ENCODE results near the gene ANKRD34B. TPM values are rescaled to one million over a fixed set of nuclear protein-coding genes. Genes with fewer than 3 reads are reported as not detected.

The ANKRD34B gene
- total RNA-seq, 1 donor from 2014 or later = 1.5 TPM

DNA sequence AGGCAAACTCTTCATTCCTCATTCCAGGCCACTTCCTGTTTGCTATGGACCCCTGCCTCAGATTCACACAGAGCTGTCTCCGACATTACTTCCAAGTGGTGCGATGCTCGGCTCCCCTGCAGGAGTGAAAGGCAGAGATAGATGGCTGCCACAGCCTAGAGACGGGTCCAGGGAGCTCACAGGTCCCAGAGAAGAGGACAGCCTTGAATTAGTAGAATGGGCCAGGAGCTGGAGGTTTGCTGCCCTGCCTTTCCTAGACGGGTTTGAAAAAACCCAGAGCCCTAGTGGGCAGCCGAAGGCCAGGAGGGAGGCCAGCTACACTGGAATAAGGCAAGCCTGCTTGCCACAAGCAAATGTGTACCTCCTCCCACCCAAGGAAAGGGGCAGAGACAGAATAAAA lies 1.8 kb downstream of the ANKRD34B start:
- no peak for DNase-seq (ENCODE audit: low read depth)
- H3K4me3 ChIP-seq (ENCODE audit: low read depth, low read length) = no peak overlapping the region
- TF ChIP-seq CTCF (IDR thresholded peaks at IDR 0.05; ENCODE audit: insufficient read depth, low read length, poor library complexity, severe bottlenecking) = no peak
- H3K36me3 ChIP-seq (ENCODE audit: control insufficient read depth, insufficient read depth, low read length) = no peaks in the 10 kb centered on the region
- H3K27me3 ChIP-seq (ENCODE audit: control insufficient read depth, insufficient read depth, low read length) = peaks cover 21% of the 10 kb centered on the region

DNA sequence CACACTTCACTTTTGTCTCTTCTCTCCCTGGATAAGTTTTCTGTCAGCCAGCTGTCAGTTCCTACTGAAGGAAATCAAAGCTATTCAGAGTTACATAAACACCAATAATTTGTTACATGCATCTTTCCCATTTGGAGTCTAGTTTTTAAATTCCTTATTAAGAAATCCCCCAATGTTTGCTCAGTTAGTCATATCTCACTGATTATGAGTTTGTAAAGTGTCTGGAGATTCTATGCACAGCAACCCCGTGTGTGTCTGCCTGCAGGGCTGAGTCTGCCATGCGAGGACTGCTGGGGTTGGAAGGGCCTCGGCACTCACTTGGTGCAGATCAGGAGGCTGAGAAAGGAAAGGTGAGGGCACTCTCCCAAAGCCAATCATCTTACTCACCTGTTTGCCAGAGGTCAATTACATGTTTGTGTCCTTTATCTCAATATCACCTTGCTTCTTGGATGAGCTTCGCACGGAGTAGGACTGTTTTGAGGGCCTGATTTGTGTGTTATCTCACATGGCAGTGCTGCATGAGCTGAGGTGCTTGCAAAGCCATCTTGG lies 3.3 kb downstream of the ANKRD34B start:
- TF ChIP-seq CTCF (IDR thresholded peaks at IDR 0.05; ENCODE audit: insufficient read depth, low read length, poor library complexity, severe bottlenecking) = no peak
- Histone ChIP-seq H3K27me3 (ENCODE audit: control insufficient read depth, insufficient read depth, low read length) (peaks cover 21% of the 10 kb centered on the region), H3K4me3 (ENCODE audit: low read depth, low read length) (no peak overlapping the region), H3K36me3 (ENCODE audit: control insufficient read depth, insufficient read depth, low read length) (no peaks in the 10 kb centered on the region)
- no peak for DNase-seq (ENCODE audit: low read depth)

DNA sequence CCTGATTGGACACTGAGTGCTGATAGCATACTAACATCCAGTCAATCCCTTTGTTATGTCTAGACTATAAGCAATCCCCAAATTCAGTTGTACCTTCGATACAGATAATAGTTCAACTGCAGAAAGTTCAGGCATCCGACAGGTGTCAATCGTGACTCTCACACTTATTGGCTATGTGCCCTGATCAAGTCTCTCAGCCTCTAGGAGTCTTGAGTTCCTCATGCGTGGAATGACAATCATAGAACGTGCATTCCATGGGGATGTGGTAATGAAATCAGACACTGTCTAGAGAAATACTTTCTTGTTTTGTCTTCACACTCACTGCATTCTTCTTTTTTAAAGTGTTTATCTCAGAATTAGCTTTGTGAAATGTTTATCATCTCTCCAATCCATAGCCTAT lies 4.8 kb downstream of the ANKRD34B start:
- peak; percentile 45 for DNase-seq (ENCODE audit: low read depth)
- Histone ChIP-seq H3K27me3 (ENCODE audit: control insufficient read depth, insufficient read depth, low read length) (peaks cover 18% of the 10 kb centered on the region), H3K36me3 (ENCODE audit: control insufficient read depth, insufficient read depth, low read length) (no peaks in the 10 kb centered on the region), H3K4me3 (ENCODE audit: low read depth, low read length) (no peak overlapping the region)
- TF ChIP-seq CTCF (IDR thresholded peaks at IDR 0.05; ENCODE audit: insufficient read depth, low read length, poor library complexity, severe bottlenecking) = no peak

DNA sequence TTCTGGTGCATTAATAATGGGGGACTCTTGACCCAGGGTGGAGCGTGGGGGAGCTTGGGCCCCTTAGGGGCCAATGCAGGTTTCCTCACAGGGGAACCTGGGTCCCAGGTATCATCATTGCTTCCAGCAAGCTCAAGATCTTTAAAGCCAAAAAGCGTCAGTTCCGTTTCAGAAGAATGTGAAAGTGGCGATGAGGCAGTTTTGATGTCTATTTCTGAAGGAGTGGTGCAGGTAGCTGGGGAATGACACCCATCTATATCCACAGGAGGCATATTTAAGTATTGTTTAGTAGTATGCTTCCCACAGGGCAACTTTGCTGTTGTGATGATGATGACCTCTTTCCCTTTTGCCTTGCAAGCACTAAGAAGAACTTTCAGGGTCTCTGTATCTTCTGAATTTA lies 10.8 kb downstream of the ANKRD34B start:
- H3K36me3 ChIP-seq (ENCODE audit: control insufficient read depth, insufficient read depth, low read length) = no peaks in the 10 kb centered on the region
- no peak overlapping the region for H3K4me3 ChIP-seq (ENCODE audit: low read depth, low read length)
- H3K27me3 ChIP-seq (ENCODE audit: control insufficient read depth, insufficient read depth, low read length) = no peaks in the 10 kb centered on the region
- TF ChIP-seq CTCF (IDR thresholded peaks at IDR 0.05; ENCODE audit: insufficient read depth, low read length, poor library complexity, severe bottlenecking) = no peak
- no peak for DNase-seq (ENCODE audit: low read depth)

DNA sequence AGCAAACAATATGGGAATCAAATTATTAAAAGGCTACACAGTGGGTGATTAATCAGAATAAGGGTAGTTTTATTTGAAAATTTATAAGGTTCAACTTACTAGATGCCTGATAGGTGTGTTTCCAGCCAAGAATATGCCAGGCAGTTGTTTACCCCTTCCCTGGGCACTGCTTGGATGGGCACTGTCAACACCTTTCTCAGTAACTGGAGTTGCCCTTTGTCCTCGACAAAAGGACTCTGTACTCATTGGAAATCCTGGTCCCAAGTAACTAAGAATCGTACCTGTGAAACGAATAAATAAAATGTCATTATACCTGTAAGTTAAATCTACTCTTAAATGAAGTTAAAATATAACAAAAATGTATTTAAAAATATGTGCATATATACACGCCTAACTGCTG lies 15.0 kb downstream of the ANKRD34B start:
- Histone ChIP-seq H3K36me3 (ENCODE audit: control insufficient read depth, insufficient read depth, low read length) (no peaks in the 10 kb centered on the region), H3K4me3 (ENCODE audit: low read depth, low read length) (no peak overlapping the region), H3K27me3 (ENCODE audit: control insufficient read depth, insufficient read depth, low read length) (no peaks in the 10 kb centered on the region)
- no peak for DNase-seq (ENCODE audit: low read depth)
- TF ChIP-seq CTCF (IDR thresholded peaks at IDR 0.05; ENCODE audit: insufficient read depth, low read length, poor library complexity, severe bottlenecking) = no peak

DNA sequence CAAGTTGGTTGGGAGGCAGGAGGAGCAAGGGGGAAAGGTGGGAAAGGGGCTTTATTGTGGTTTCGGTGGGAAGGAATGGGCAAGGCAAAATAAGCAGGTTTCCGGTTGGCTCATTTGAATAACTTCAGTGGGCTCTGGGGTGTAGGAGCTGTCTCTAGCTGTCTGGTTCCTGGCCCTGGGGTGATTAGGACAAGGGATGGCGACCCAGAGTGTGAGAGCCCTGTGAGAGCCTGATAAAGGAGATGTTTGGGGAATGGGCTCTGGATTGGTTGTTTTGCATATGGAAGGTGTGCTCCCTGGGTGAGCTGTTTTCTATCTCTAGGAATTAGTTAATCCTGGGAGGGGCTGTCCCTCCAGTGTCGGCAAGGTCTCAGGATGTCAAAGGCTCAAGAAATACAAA lies 15.4 kb downstream of the ANKRD34B start:
- no peak for DNase-seq (ENCODE audit: low read depth)
- H3K36me3 ChIP-seq (ENCODE audit: control insufficient read depth, insufficient read depth, low read length) = no peaks in the 10 kb centered on the region
- TF ChIP-seq CTCF (IDR thresholded peaks at IDR 0.05; ENCODE audit: insufficient read depth, low read length, poor library complexity, severe bottlenecking) = no peak
- H3K27me3 ChIP-seq (ENCODE audit: control insufficient read depth, insufficient read depth, low read length) = no peaks in the 10 kb centered on the region
- no peak overlapping the region for H3K4me3 ChIP-seq (ENCODE audit: low read depth, low read length)

Data from kidney epithelial cell (primary cell).